IMR-90 (cell line): ENCODE data around the gene RARB. TPM values are rescaled to one million over a fixed set of nuclear protein-coding genes. Genes with fewer than 3 reads are reported as not detected.

ENCODE experiments used
- ATAC-seq: fragments of 200-7000 bp; cut with Tn5 transposase; 2 replicates; pipeline ENCODE4 v1.9.1; 2020; ENCODE audit warnings: low read depth, mild to moderate bottlenecking, moderate library complexity
- BruUV-seq: library from RNA; stranded (reverse); fragments of 400-500 nt; replicated peaks from 2 replicates; lab custom pipeline; 2021; lab: Mats Ljungman, UMichigan
- CTCF ChIA-PET: fragments of 300-600 bp; formaldehyde crosslinking; extraction: SDS; loops from one replicate; lab custom pipeline; 2021; ENCODE audit warnings: antibody characterized with exemption; lab: Yijun Ruan, JAX
- POLR2A ChIA-PET: fragments of 300-600 bp; sonication (Branson Sonifier 250); formaldehyde crosslinking; loops from one replicate; lab custom pipeline; 2022; ENCODE audit warnings: antibody characterized with exemption; ENCODE audit not compliant: unreplicated experiment; lab: Charles Lee
- DNase-seq: peaks from one replicate; pipeline ENCODE4 v3.0.0; 2013
- H2AFZ ChIP-seq: replicated peaks from 2 replicates; pipeline ENCODE3; 2013; ENCODE audit warnings: low read length, mild to moderate bottlenecking; ENCODE audit not compliant: poor library complexity
- H2AK5ac ChIP-seq: 2 replicates; pipeline ENCODE4 v1.6.1; 2013; ENCODE audit warnings: low read depth, low read length, inconsistent platforms
- H2AK9ac ChIP-seq: replicated peaks from 2 replicates; pipeline ENCODE3; 2013; ENCODE audit warnings: mild to moderate bottlenecking, low read depth, low read length, moderate library complexity; ENCODE audit not compliant: poor library complexity
- H2BK120ac ChIP-seq: 2 replicates; pipeline ENCODE4 v1.6.1; 2013; ENCODE audit warnings: low read depth, low read length, inconsistent platforms
- H2BK15ac ChIP-seq: 3 replicates; pipeline ENCODE4 v1.6.1; 2013; ENCODE audit warnings: low read depth, low read length, inconsistent platforms
- H2BK20ac ChIP-seq: 2 replicates; pipeline ENCODE4 v1.6.1; 2013; ENCODE audit warnings: low read depth, mild to moderate bottlenecking, inconsistent platforms, low read length, moderate library complexity
- H2BK5ac ChIP-seq: 2 replicates; pipeline ENCODE4 v1.6.1; 2013; ENCODE audit warnings: mild to moderate bottlenecking, low read depth, low read length, inconsistent platforms; ENCODE audit not compliant: poor library complexity, severe bottlenecking
- H3K14ac ChIP-seq: replicated peaks from 2 replicates; pipeline ENCODE4 v1.6.1; 2013; ENCODE audit warnings: low read depth, low read length, inconsistent platforms
- H3K18ac ChIP-seq: 2 replicates; pipeline ENCODE4 v1.6.1; 2013; ENCODE audit warnings: low read depth, low read length, control low read depth
- H3K23ac ChIP-seq: 2 replicates; pipeline ENCODE4 v1.6.1; 2013; ENCODE audit warnings: low read depth, low read length, inconsistent platforms
- H3K27ac ChIP-seq: 2 replicates; pipeline ENCODE4 v1.5.1; 2013; ENCODE audit warnings: mild to moderate bottlenecking, control low read depth, low read length; ENCODE audit not compliant: insufficient read depth
- H3K27me3 ChIP-seq: 2 replicates; pipeline ENCODE4 v1.6.1; 2013; ENCODE audit warnings: low read length; ENCODE audit not compliant: control insufficient read depth, insufficient read depth
- H3K36me3 ChIP-seq: 2 replicates; pipeline ENCODE4 v1.6.1; 2013; ENCODE audit warnings: low read length, mixed read lengths; ENCODE audit not compliant: control insufficient read depth, insufficient read depth
- H3K4ac ChIP-seq: 2 replicates; pipeline ENCODE4 v1.6.1; 2013; ENCODE audit warnings: low read depth, low read length, inconsistent platforms
- H3K4me1 ChIP-seq: 2 replicates; pipeline ENCODE4 v1.6.1; 2013; ENCODE audit warnings: low read length, mixed read lengths; ENCODE audit not compliant: control insufficient read depth, insufficient read depth
- H3K4me2 ChIP-seq: 2 replicates; pipeline ENCODE4 v1.6.1; 2013; ENCODE audit warnings: low read depth, mild to moderate bottlenecking, control low read depth, low read length, moderate library complexity
- H3K4me3 ChIP-seq: 2 replicates; pipeline ENCODE4 v1.5.1; 2013; ENCODE audit warnings: low read depth, mild to moderate bottlenecking, control low read depth, low read length, moderate library complexity; ENCODE audit not compliant: insufficient read depth
- H3K56ac ChIP-seq: 2 replicates; pipeline ENCODE4 v1.6.1; 2013; ENCODE audit warnings: low read length, inconsistent platforms; ENCODE audit not compliant: insufficient read depth; ENCODE audit errors: extremely low read depth
- H3K79me1 ChIP-seq, 2 experiments: 2 replicates each; pipeline ENCODE4 v1.6.1; 2013; ENCODE audit warnings: low read length in 2 of 2, inconsistent platforms in 1 of 2, low read depth in 1 of 2
- H3K9ac ChIP-seq: 2 replicates; pipeline ENCODE4 v1.6.1; 2013; ENCODE audit warnings: low read depth, low read length, control low read depth
- H3K9me1 ChIP-seq: 2 replicates; pipeline ENCODE4 v1.6.1; 2013; ENCODE audit warnings: low read length, inconsistent platforms; ENCODE audit not compliant: insufficient read depth
- H3K9me3 ChIP-seq: 2 replicates; pipeline ENCODE4 v1.6.1; 2013; ENCODE audit warnings: low read length; ENCODE audit not compliant: control insufficient read depth, insufficient read depth
- H4K20me1 ChIP-seq: 2 replicates; pipeline ENCODE4 v1.6.1; 2013; ENCODE audit warnings: low read length, inconsistent platforms; ENCODE audit not compliant: insufficient read depth
- H4K5ac ChIP-seq: 2 replicates; pipeline ENCODE4 v1.6.1; 2013; ENCODE audit warnings: mild to moderate bottlenecking, low read depth, low read length, control low read depth
- H4K8ac ChIP-seq, 2 experiments: 2 replicates each; pipeline ENCODE4 v1.6.1; 2013; ENCODE audit warnings: low read depth in 2 of 2, low read length in 2 of 2, control low read depth in 1 of 2, inconsistent platforms in 1 of 2
- H4K91ac ChIP-seq: 2 replicates; pipeline ENCODE4 v1.6.1; 2013; ENCODE audit warnings: low read depth, low read length, inconsistent platforms; ENCODE audit not compliant: insufficient read depth
- CTCF ChIP-seq: conservative IDR thresholded peaks from 2 replicates; pipeline ENCODE4 v1.5.1; 2012; ENCODE audit warnings: mild to moderate bottlenecking, low read depth, low read length, improper control_type of control experiment
- MAFK ChIP-seq: IDR thresholded peaks from 2 replicates; pipeline ENCODE4 v1.6.1; 2012; ENCODE audit warnings: low read depth, low read length, improper control_type of control experiment
- MAZ ChIP-seq: IDR thresholded peaks from 2 replicates; pipeline ENCODE4 v1.6.1; 2012; ENCODE audit warnings: low read depth, mild to moderate bottlenecking, low read length, improper control_type of control experiment, moderate library complexity, borderline replicate concordance
- NFE2L2 ChIP-seq: fragments of 150-350 bp; IDR thresholded peaks from 2 replicates; pipeline ENCODE4 v1.6.1; 2016; ENCODE audit warnings: low read depth, mild to moderate bottlenecking, low read length
- SMC3 ChIP-seq: fragments of 150-350 bp; IDR thresholded peaks from 2 replicates; pipeline ENCODE4 v1.6.1; 2016; ENCODE audit warnings: low read depth, mild to moderate bottlenecking, antibody characterized with exemption, low read length, moderate library complexity
- WGBS, 2 experiments: methylation state at CpG; one replicate each; pipeline versions ENCODE4 v1.1.5 to v1.1.7; 2013; ENCODE audit warnings: missing lambda C conversion rate in 2 of 2; ENCODE audit not compliant: insufficient read length in 1 of 2; ENCODE audit errors: extremely low coverage in 2 of 2; 5-methylcytosine and 5-hydroxymethylcytosine counted together
- dilution Hi-C: fragments of 300-500 bp; cut with HindIII; formaldehyde crosslinking; loops from one replicate; pipeline ENCODE4 v1.14.3; 2018; ENCODE audit warnings: low sequenced_read_pairs; ENCODE audit not compliant: unreplicated experiment
- in situ Hi-C: fragments of 300-500 bp; cut with MboI; formaldehyde crosslinking; loops from 3 replicates; pipeline ENCODE4 v1.14.3; 2019; ENCODE audit warnings: low sequenced_read_pairs, inconsistent platforms, mixed read lengths
- intact Hi-C: fragments of 100-400 bp; cut with micrococcal nuclease; formaldehyde crosslinking; loops from 2 replicates; pipeline ENCODE4 v1.10.0; 2022
- polyA plus RNA-seq, 3 experiments: library from polyadenylated mRNA; depleted of rRNA; stranded (reverse); fragments of >200 nt; gene quantifications; 2 replicates each; pipeline ENCODE4 v1.2.3, GENCODE V29; 2012; ENCODE audit warnings: low replicate concordance in 1 of 3
- total RNA-seq: library from RNA; depleted of rRNA; stranded (reverse); fragments of >200 nt; gene quantifications from 2 replicates; pipeline ENCODE4 v1.2.3, GENCODE V29; 2012

Gene RARB
- total and polyA plus RNA-seq, 2 of the 4 experiments (the other 2 are of a cell fraction), result 0.53 to 1.4 TPM

GRCh38 chr3:25563601-25564000 lies 135.5 kb downstream of the RARB start:
- Histone ChIP-seq H3K27me3 (0 out of 2 replicates have a peak, but pooled peaks cover 2% of the 10 kb centered on the region), H2BK15ac (no peak overlapping the region), H3K9ac (no peak overlapping the region), H3K27ac (no peak overlapping the region), H4K20me1 (no peaks in the 10 kb centered on the region), H3K56ac (no peak overlapping the region), H3K18ac (no peak overlapping the region), H3K14ac (no peak overlapping the region), H3K4me2 (no peak overlapping the region), H2AK9ac (no peak overlapping the region), H4K5ac (no peak overlapping the region), H3K9me3 (no peaks in the 10 kb centered on the region), H2BK5ac (no peak overlapping the region), H4K91ac (no peak overlapping the region), H3K9me1 (no peaks in the 10 kb centered on the region), H2BK20ac (no peak overlapping the region), H3K79me1 (no peaks in the 10 kb centered on the region), H3K36me3 (no peaks in the 10 kb centered on the region), H3K4me3 (no peak overlapping the region), H3K23ac (no peak overlapping the region), H2BK120ac (no peak overlapping the region), H2AK5ac (no peak overlapping the region), H2AFZ (no peak overlapping the region), H3K4ac (no peak overlapping the region), H4K8ac (no peak overlapping the region), H3K4me1 (no peaks in the 10 kb centered on the region)
- dilution Hi-C loops (no loop called here), in situ Hi-C loops (no loop called here), intact Hi-C loops (no loop called here)
- ATAC-seq (no peak), DNase-seq (peak; percentile 41)
- ChIA-PET POLR2A (interaction anchor here (0.6 kb wide), 1 partner anchor 80 kb away, joined by 11 read pairs; no protein-coding TSS in a partner anchor), CTCF (no interaction called here)
- no peak for TF ChIP-seq MAFK
- no peak for TF ChIP-seq NFE2L2
- TF ChIP-seq CTCF, result no peak
- TF ChIP-seq SMC3, result no peak
- TF ChIP-seq MAZ, result no peak
- no TSS peak for BruUV-seq
- WGBS, 2 experiments, result no CpG with 5 or more reads among the region's 1 CpG
